GM23338 (cell line): ENCODE data around the gene FAM162A. TPM values are rescaled to one million over a fixed set of nuclear protein-coding genes. Genes with fewer than 3 reads are reported as not detected.

Experiments used
- ATAC-seq: fragments of 200-7000 bp; cut with Tn5 transposase; 3 replicates; pipeline ENCODE4 v1.9.1; 2020
- DNase-seq: peaks from one replicate; pipeline ENCODE4 v3.0.0-alpha.2; 2015; ENCODE audit warnings: low spot score
- H2AFZ ChIP-seq: fragments of 200-600 bp; sonication (generic); 2 replicates; pipeline ENCODE4 v1.8.0; 2016; ENCODE audit warnings: antibody characterized with exemption, mild to moderate bottlenecking, moderate library complexity
- H3F3A ChIP-seq: fragments of 200-600 bp; sonication (generic); replicated peaks from 2 replicates; pipeline ENCODE4 v1.8.0; 2017; ENCODE audit warnings: antibody characterized with exemption, mixed run types, low read depth
- H3K27ac ChIP-seq: fragments of 200-600 bp; sonication (generic); 2 replicates; pipeline ENCODE4 v1.6.1; 2016; ENCODE audit warnings: low read depth
- H3K27me3 ChIP-seq: fragments of 200-600 bp; sonication (generic); 2 replicates; pipeline ENCODE4 v1.8.0; 2016; ENCODE audit warnings: mild to moderate bottlenecking, mixed run types, moderate library complexity; ENCODE audit not compliant: insufficient read depth
- H3K36me3 ChIP-seq: fragments of 200-600 bp; sonication (generic); 2 replicates; pipeline ENCODE4 v1.8.0; 2016; ENCODE audit warnings: mild to moderate bottlenecking; ENCODE audit not compliant: insufficient read depth
- H3K4me1 ChIP-seq: fragments of 200-600 bp; sonication (generic); 2 replicates; pipeline ENCODE4 v1.8.0; 2016; ENCODE audit warnings: mild to moderate bottlenecking, moderate library complexity; ENCODE audit not compliant: insufficient read depth
- H3K4me2 ChIP-seq: fragments of 200-600 bp; sonication (generic); 2 replicates; pipeline ENCODE4 v1.7.1; 2017; ENCODE audit warnings: mixed run types
- H3K4me3 ChIP-seq: fragments of 200-600 bp; sonication (generic); 2 replicates; pipeline ENCODE4 v1.6.1; 2016; ENCODE audit warnings: mixed run types
- H3K79me2 ChIP-seq: fragments of 200-600 bp; sonication (generic); replicated peaks from 2 replicates; pipeline ENCODE4 v1.8.0; 2017; ENCODE audit warnings: mild to moderate bottlenecking; ENCODE audit not compliant: insufficient read depth
- H3K9me2 ChIP-seq: fragments of 200-600 bp; sonication (generic); 2 replicates; pipeline ENCODE4 v1.8.0; 2017; ENCODE audit not compliant: insufficient read depth
- H4K20me1 ChIP-seq: fragments of 200-600 bp; sonication (generic); replicated peaks from 2 replicates; pipeline ENCODE4 v1.8.0; 2017; ENCODE audit warnings: mild to moderate bottlenecking; ENCODE audit not compliant: insufficient read depth
- H3K27ac Mint-ChIP-seq: 2 replicates; pipeline ENCODE4 v1.8.0; 2020; ENCODE audit warnings: inconsistent platforms, mild to moderate bottlenecking, moderate library complexity, mixed read lengths
- H3K27me3 Mint-ChIP-seq: 3 replicates; pipeline ENCODE4 v1.8.0; 2022; ENCODE audit warnings: low read depth, mild to moderate bottlenecking, moderate library complexity, mixed read lengths, inconsistent platforms; ENCODE audit not compliant: insufficient read depth, poor library complexity
- H3K36me3 Mint-ChIP-seq: 3 replicates; pipeline ENCODE4 v1.8.0; 2021; ENCODE audit warnings: low read depth, mild to moderate bottlenecking, inconsistent platforms, moderate library complexity, mixed read lengths
- H3K4me1 Mint-ChIP-seq: 3 replicates; pipeline ENCODE4 v1.8.0; 2020; ENCODE audit warnings: mild to moderate bottlenecking, inconsistent platforms, mixed read lengths
- H3K4me3 Mint-ChIP-seq: 3 replicates; pipeline ENCODE4 v1.8.0; 2021; ENCODE audit warnings: moderate library complexity, mild to moderate bottlenecking, inconsistent platforms, mixed read lengths
- H3K9me3 Mint-ChIP-seq: 3 replicates; pipeline ENCODE4 v1.8.0; 2020; ENCODE audit warnings: moderate library complexity, mild to moderate bottlenecking, inconsistent platforms, mixed read lengths
- CREB1 ChIP-seq: fragments of 250-450 bp; sonication (Bioruptor Pico); IDR thresholded peaks from 2 replicates; pipeline ENCODE4 v1.5.0; 2020; ENCODE audit warnings: low read depth, mild to moderate bottlenecking, moderate library complexity
- CTCF ChIP-seq, 2 experiments: fragments of 200-600 bp in 1 of 2; sonication (generic) in 1 of 2; conservative IDR thresholded peaks; 2 replicates each; pipeline versions ENCODE4 v1.5.1 to v1.6.1; 2016 to 2017; ENCODE audit warnings: antibody characterized with exemption in 2 of 2, low read depth in 2 of 2, mild to moderate bottlenecking in 2 of 2, moderate library complexity in 1 of 2
- ETS1 ChIP-seq: IDR thresholded peaks from 2 replicates; pipeline ENCODE4 v1.6.1; 2016; ENCODE audit warnings: antibody characterized with exemption
- EZH2 ChIP-seq: fragments of 200-600 bp; sonication (generic); IDR thresholded peaks from one replicate; pipeline ENCODE4 v1.8.0; 2017; ENCODE audit warnings: antibody characterized with exemption, mild to moderate bottlenecking, low read depth; ENCODE audit not compliant: unreplicated experiment
- EZH2phosphoT487 ChIP-seq: fragments of 200-600 bp; sonication (generic); IDR thresholded peaks from one replicate; pipeline ENCODE4 v1.8.1; 2018; ENCODE audit warnings: antibody characterized with exemption; ENCODE audit not compliant: unreplicated experiment
- JUNB ChIP-seq: IDR thresholded peaks from one replicate; pipeline ENCODE4 v1.6.1; 2016; ENCODE audit warnings: antibody characterized with exemption; ENCODE audit not compliant: unreplicated experiment
- NANOG ChIP-seq: IDR thresholded peaks from 2 replicates; pipeline ENCODE4 v1.6.1; 2016; ENCODE audit warnings: antibody characterized with exemption, borderline replicate concordance
- POLR2AphosphoS5 ChIP-seq: IDR thresholded peaks from 2 replicates; pipeline ENCODE4 v1.6.1; 2016; ENCODE audit warnings: antibody characterized with exemption, low read depth
- REST ChIP-seq: IDR thresholded peaks from one replicate; pipeline ENCODE4 v1.6.1; 2018; ENCODE audit warnings: antibody characterized with exemption; ENCODE audit not compliant: unreplicated experiment
- STAT1 ChIP-seq: IDR thresholded peaks from one replicate; pipeline ENCODE4 v1.6.1; 2016; ENCODE audit warnings: antibody characterized with exemption; ENCODE audit not compliant: unreplicated experiment
- ZNF114 ChIP-seq: fragments of 250-450 bp; sonication (Bioruptor Pico); IDR thresholded peaks from 2 replicates; pipeline ENCODE4 v1.5.0; 2020; ENCODE audit warnings: mild to moderate bottlenecking, moderate library complexity
- ZNF331 ChIP-seq: fragments of 250-450 bp; sonication (Bioruptor Pico); IDR thresholded peaks from 2 replicates; pipeline ENCODE4 v1.5.0; 2020; ENCODE audit warnings: low read depth, mild to moderate bottlenecking, moderate library complexity
- ZNF462 ChIP-seq: fragments of 250-450 bp; sonication (Bioruptor Pico); IDR thresholded peaks from 2 replicates; pipeline ENCODE4 v1.5.0; 2020; ENCODE audit warnings: mild to moderate bottlenecking, moderate library complexity
- polyA plus RNA-seq: library from polyadenylated mRNA; unstranded; fragments of >200 nt; fragmentation: Nextera tagmentation; extraction: Ambion mirVana; gene quantifications from 2 replicates; pipeline ENCODE4 v1.2.1, GENCODE V29; 2016
- total RNA-seq: library from RNA; depleted of rRNA; stranded (reverse); fragments of >200 nt; shearing (Covaris generic); gene quantifications from 2 replicates; pipeline ENCODE4 v1.2.3, GENCODE V29; 2014

The FAM162A gene
- total and polyA plus RNA-seq, 2 experiments from 2014 or later = 35.9 to 234 TPM

- ATAC-seq (no peak), DNase-seq (no peak)
- H4K20me1 ChIP-seq = no peaks in the 10 kb centered on the region
- Mint-ChIP-seq H3K36me3 (no peaks in the 10 kb centered on the region), H3K4me3 (no peak overlapping the region), H3K27ac (no peak overlapping the region), H3K4me1 (peaks cover 6% of the 10 kb centered on the region), H3K9me3 (no peaks in the 10 kb centered on the region), H3K27me3 (peaks cover 1% of the 10 kb centered on the region)
- H3K4me2 ChIP-seq = no peak overlapping the region
- H3K79me2 ChIP-seq = peaks cover 21% of the 10 kb centered on the region
- H3K36me3 ChIP-seq = no peaks in the 10 kb centered on the region
- TF ChIP-seq EZH2phosphoT487 (no peak), ZNF331 (CRISPR knock-in tag) (no peak), ZNF114 (CRISPR knock-in tag) (no peak), ZNF462 (CRISPR knock-in tag) (no peak), CTCF (conservative IDR thresholded peaks at IDR 0.05; ENCODE audit: low read depth in 2 of 2) (no peak), CREB1 (CRISPR knock-in tag) (no peak), JUNB (no peak), ETS1 (no peak), STAT1 (no peak), REST (no peak), POLR2AphosphoS5 (no peak), NANOG (no peak), EZH2 (no peak)
- H3K27ac ChIP-seq = no peak overlapping the region
- no peaks in the 10 kb centered on the region for H3K9me2 ChIP-seq
- H3F3A ChIP-seq = no peaks in the 10 kb centered on the region
- H2AFZ ChIP-seq = no peak overlapping the region
- H3K4me3 ChIP-seq = no peak overlapping the region
- peaks cover 10% of the 10 kb centered on the region for H3K4me1 ChIP-seq
- no peaks in the 10 kb centered on the region for H3K27me3 ChIP-seq
These were observed 5.9 kb downstream of the FAM162A start for GRCh38 chr3:122389892-122390291.
